Panc1 (cell line): ENCODE data around the gene IPO4. TPM values are rescaled to one million over a fixed set of nuclear protein-coding genes. Genes with fewer than 3 reads are reported as not detected.
A peak's percentile ranks its signal among the peaks of the same experiment; 100 is the strongest.

ENCODE experiments used
- ATAC-seq: fragments of 200-7000 bp; cut with Tn5 transposase; 2 replicates; pipeline ENCODE4 v1.9.1; 2020; ENCODE audit warnings: mild to moderate bottlenecking, moderate library complexity
- BruUV-seq: library from RNA; stranded (reverse); fragments of 400-500 nt; replicated peaks from 2 replicates; lab custom pipeline; 2021; lab: Mats Ljungman, UMichigan
- CTCF ChIA-PET: fragments of 300-600 bp; sonication (Branson Sonifier 250); formaldehyde crosslinking; loops from one replicate; lab custom pipeline; 2022; ENCODE audit warnings: antibody characterized with exemption; lab: Charles Lee
- POLR2A ChIA-PET: fragments of 300-600 bp; sonication (Branson Sonifier 250); formaldehyde crosslinking; loops from one replicate; lab custom pipeline; 2022; ENCODE audit warnings: antibody characterized with exemption; lab: Charles Lee
- DNase-seq: peaks from one replicate; pipeline ENCODE4 v3.0.0-alpha.2; 2010; ENCODE audit warnings: low read depth, low spot score
- H3K27ac ChIP-seq: 2 replicates; pipeline ENCODE4 v1.5.1; 2011; ENCODE audit warnings: mild to moderate bottlenecking, low read length, inconsistent platforms
- H3K27me3 ChIP-seq: fragments of 200-500 bp; sonication (Bioruptor generic); 2 replicates; pipeline ENCODE4 v1.6.0; 2014; ENCODE audit warnings: low read length, inconsistent platforms; ENCODE audit not compliant: control insufficient read depth, insufficient read depth
- H3K36me3 ChIP-seq: fragments of 200-500 bp; sonication (Bioruptor generic); 2 replicates; pipeline ENCODE4 v1.5.1; 2014; ENCODE audit warnings: inconsistent platforms, mild to moderate bottlenecking, low read length, moderate library complexity; ENCODE audit not compliant: control insufficient read depth, insufficient read depth
- H3K4me1 ChIP-seq: 2 replicates; pipeline ENCODE4 v1.5.1; 2011; ENCODE audit warnings: inconsistent platforms, mild to moderate bottlenecking, low read length, moderate library complexity; ENCODE audit not compliant: control insufficient read depth, insufficient read depth
- H3K4me3 ChIP-seq, 2 experiments: 2 replicates each; pipeline ENCODE4 v1.5.1; 2011 to 2012; ENCODE audit warnings: low read depth in 2 of 2, low read length in 2 of 2, mild to moderate bottlenecking in 2 of 2, inconsistent platforms in 1 of 2, moderate library complexity in 1 of 2
- H3K9me3 ChIP-seq: fragments of 200-500 bp; sonication (Bioruptor generic); 2 replicates; pipeline ENCODE4 v1.5.1; 2014; ENCODE audit warnings: low read depth, mild to moderate bottlenecking, inconsistent platforms, low read length, moderate library complexity; ENCODE audit not compliant: control insufficient read depth, insufficient read depth
- POLR2AphosphoS5 ChIP-seq: IDR thresholded peaks from 2 replicates; pipeline ENCODE4 v1.6.1; 2012; ENCODE audit warnings: mild to moderate bottlenecking, low read depth, low read length, moderate library complexity
- SIN3A ChIP-seq: IDR thresholded peaks from 2 replicates; pipeline ENCODE4 v1.6.1; 2012; ENCODE audit warnings: low read depth, mild to moderate bottlenecking, low read length, moderate library complexity, borderline replicate concordance; ENCODE audit not compliant: insufficient read depth
- TCF7L2 ChIP-seq: IDR thresholded peaks from 2 replicates; pipeline ENCODE4 v1.6.1; 2011; ENCODE audit warnings: mild to moderate bottlenecking, low read depth, low read length, inconsistent platforms
- in situ Hi-C: cut with HindIII; loops from 2 replicates; pipeline ENCODE4 v1.10.0; 2016; ENCODE audit warnings: low sequenced_read_pairs, low pct_unique_long_range_greater_than_20kb
- intact Hi-C: fragments of 100-400 bp; cut with micrococcal nuclease; formaldehyde crosslinking; loops from one replicate; pipeline ENCODE4 v1.10.0; 2022; ENCODE audit not compliant: unreplicated experiment
- total RNA-seq: library from RNA; stranded (reverse); gene quantifications from one replicate; pipeline ENCODE4 v1.2.1, GENCODE V29; 2021; ENCODE audit not compliant: unreplicated experiment
- TF ChIP-seq, protein P1 (sequence below), 2 experiments: IDR thresholded peaks; 2 replicates each; pipeline ENCODE4 v1.6.1; 2011 to 2012; ENCODE audit warnings: low read depth in 2 of 2, control low read depth in 1 of 2, low read length in 1 of 2, mild to moderate bottlenecking in 1 of 2, moderate library complexity in 1 of 2; ENCODE audit not compliant: insufficient read depth in 1 of 2
- TF ChIP-seq, protein P2 (sequence below): fragments of 450-650 bp; IDR thresholded peaks from 2 replicates; pipeline ENCODE4 v1.5.1; 2017; ENCODE audit warnings: mild to moderate bottlenecking

IPO4 gene
- total RNA-seq, 1 experiment from 2014 or later = 103 TPM

DNA sequence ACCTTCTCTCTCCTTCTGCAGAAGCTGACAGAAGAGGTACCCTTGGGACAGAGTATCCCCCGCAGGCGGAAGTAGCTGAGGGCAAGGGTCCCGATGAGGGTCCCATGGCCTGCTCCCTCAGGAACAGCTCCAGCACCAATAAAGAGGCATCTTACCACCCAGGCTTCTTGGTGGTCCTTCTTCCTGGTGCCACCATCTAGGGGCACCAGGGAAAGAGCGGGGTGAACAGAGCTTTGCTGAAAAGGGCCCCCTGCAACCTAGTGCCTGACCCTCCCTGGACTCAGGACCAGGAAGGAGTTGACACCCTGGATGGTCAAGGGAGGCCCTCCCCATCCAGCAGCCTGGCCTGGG lies 28.1 kb downstream of the IPO4 start:
- no peak for DNase-seq
- ChIA-PET POLR2A (no interaction called here), CTCF (interaction anchor here (1.1 to 1.2 kb wide), 2 partner anchors 25 to 102 kb away, joined by 3 to 5 read pairs; partner anchors contain the start of gene PSME1)
- Histone ChIP-seq H3K27ac (no peak overlapping the region), H3K4me1 (peaks cover 4% of the 10 kb centered on the region), H3K4me3 (no peak overlapping the region), H3K27me3 (no peaks in the 10 kb centered on the region), H3K9me3 (no peaks in the 10 kb centered on the region), H3K36me3 (no peaks in the 10 kb centered on the region; the same call in 1 of the 2 replicates)
- intact Hi-C loops (no loop called here), in situ Hi-C loops (no loop called here)
- ATAC-seq = peak; percentile 37
- BruUV-seq = no TSS peak
- TF ChIP-seq, protein P1, sequence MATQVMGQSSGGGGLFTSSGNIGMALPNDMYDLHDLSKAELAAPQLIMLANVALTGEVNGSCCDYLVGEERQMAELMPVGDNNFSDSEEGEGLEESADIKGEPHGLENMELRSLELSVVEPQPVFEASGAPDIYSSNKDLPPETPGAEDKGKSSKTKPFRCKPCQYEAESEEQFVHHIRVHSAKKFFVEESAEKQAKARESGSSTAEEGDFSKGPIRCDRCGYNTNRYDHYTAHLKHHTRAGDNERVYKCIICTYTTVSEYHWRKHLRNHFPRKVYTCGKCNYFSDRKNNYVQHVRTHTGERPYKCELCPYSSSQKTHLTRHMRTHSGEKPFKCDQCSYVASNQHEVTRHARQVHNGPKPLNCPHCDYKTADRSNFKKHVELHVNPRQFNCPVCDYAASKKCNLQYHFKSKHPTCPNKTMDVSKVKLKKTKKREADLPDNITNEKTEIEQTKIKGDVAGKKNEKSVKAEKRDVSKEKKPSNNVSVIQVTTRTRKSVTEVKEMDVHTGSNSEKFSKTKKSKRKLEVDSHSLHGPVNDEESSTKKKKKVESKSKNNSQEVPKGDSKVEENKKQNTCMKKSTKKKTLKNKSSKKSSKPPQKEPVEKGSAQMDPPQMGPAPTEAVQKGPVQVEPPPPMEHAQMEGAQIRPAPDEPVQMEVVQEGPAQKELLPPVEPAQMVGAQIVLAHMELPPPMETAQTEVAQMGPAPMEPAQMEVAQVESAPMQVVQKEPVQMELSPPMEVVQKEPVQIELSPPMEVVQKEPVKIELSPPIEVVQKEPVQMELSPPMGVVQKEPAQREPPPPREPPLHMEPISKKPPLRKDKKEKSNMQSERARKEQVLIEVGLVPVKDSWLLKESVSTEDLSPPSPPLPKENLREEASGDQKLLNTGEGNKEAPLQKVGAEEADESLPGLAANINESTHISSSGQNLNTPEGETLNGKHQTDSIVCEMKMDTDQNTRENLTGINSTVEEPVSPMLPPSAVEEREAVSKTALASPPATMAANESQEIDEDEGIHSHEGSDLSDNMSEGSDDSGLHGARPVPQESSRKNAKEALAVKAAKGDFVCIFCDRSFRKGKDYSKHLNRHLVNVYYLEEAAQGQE (IDR thresholded peaks at IDR 0.05; ENCODE audit: insufficient read depth in 1 of 2, low read depth in 2 of 2, low read length in 1 of 2) = no peak
- TF ChIP-seq, protein P2, sequence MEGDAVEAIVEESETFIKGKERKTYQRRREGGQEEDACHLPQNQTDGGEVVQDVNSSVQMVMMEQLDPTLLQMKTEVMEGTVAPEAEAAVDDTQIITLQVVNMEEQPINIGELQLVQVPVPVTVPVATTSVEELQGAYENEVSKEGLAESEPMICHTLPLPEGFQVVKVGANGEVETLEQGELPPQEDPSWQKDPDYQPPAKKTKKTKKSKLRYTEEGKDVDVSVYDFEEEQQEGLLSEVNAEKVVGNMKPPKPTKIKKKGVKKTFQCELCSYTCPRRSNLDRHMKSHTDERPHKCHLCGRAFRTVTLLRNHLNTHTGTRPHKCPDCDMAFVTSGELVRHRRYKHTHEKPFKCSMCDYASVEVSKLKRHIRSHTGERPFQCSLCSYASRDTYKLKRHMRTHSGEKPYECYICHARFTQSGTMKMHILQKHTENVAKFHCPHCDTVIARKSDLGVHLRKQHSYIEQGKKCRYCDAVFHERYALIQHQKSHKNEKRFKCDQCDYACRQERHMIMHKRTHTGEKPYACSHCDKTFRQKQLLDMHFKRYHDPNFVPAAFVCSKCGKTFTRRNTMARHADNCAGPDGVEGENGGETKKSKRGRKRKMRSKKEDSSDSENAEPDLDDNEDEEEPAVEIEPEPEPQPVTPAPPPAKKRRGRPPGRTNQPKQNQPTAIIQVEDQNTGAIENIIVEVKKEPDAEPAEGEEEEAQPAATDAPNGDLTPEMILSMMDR = no peak
- no peak for TF ChIP-seq POLR2AphosphoS5
- TF ChIP-seq TCF7L2 = no peak
- no peak for TF ChIP-seq SIN3A

DNA sequence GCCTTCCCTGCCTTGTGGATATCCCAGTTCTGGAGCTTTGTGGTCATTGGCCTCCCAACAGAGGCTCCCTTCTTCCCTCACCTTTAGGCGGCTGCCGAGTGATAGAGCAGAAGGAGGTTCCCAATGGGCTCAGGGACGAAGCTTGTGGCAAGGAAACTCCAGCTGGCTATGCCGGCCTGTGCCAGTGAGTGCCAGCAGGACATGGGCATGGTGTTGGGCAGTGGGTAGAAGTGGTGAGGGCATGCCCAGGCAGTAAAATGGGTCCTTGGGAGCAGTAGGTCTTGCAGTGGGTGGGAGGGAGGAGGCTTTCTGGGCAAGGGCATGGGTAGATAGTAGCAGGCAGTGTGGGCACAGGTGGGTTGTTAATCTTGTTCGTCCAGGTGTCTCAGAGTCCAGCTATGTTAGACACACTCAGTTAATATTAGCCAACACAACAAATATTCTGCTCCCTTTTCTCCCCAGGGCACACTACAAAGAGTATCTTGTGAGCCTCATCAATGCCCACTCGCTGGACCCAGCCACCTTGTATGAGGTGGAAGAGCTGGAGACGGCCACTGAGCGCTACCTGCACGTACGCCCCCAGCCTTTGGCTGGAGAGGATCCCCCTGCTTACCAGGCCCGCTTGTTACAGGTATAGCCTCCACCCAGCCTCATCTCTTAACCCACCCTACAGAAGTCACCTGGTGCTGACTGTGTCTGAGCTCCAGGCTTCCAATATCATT lies 28.7 kb downstream of the IPO4 start:
- no TSS peak for BruUV-seq
- no peak for ATAC-seq
- H3K9me3 ChIP-seq = no peaks in the 10 kb centered on the region
- ChIA-PET CTCF (interaction anchor here (0.6 kb wide), 1 partner anchor 1683 kb away, joined by 6 read pairs; no protein-coding TSS in a partner anchor), POLR2A (no interaction called here)
- H3K4me1 ChIP-seq = peaks cover 4% of the 10 kb centered on the region
- DNase-seq = no peak
- no peaks in the 10 kb centered on the region; the same call in none of the 2 replicates for H3K36me3 ChIP-seq
- no peak overlapping the region for H3K4me3 ChIP-seq
- H3K27me3 ChIP-seq = no peaks in the 10 kb centered on the region
- TF ChIP-seq SIN3A = no peak
- TF ChIP-seq TCF7L2 = no peak
- TF ChIP-seq, protein P2 = no peak
- TF ChIP-seq, protein P1 (IDR thresholded peaks at IDR 0.05; ENCODE audit: insufficient read depth in 1 of 2, low read depth in 2 of 2, low read length in 1 of 2) = no peak
- TF ChIP-seq POLR2AphosphoS5 = no peak
- in situ Hi-C loops = no loop called here
- intact Hi-C loops = no loop called here
- H3K27ac ChIP-seq = no peak overlapping the region
